Right forelimb (tissue), 1 donor: ENCODE results near the gene CLEC16A.

ENCODE experiments used
- DNase-seq: peaks from one replicate; pipeline ENCODE4 v3.0.0-alpha.2; 2018

The CLEC16A gene

DNA sequence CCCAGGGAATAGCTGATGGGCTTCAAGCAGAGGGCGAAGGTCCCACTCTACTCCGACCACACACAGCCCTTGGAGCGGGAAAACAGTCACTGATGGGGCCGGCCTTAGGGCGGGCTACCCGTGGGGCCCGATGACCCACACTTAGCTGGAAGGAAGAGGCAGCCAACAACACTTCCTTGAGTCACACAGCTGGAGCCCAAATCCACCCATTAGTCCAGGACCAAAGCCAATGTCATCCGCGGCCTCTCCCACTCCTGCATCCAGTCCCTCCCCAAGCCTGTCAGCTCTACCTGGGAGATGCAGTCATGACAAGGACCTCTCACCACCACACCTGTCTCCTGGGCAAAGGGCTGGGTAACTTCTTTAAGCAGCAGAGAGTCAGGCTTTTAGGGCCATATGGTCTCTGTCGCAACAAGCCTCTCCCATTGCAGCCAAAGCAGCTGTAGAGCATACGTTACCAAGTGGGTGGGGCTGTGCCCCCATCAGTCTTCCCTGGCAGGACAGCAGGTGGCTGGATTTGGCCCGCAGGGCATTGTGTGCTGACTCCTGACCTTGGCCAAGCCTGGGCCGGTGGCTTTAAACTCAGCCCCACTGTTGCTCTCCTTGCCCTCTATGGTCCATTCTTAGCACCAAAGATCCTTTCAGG lies 200.9 kb downstream of the CLEC16A start:
- no peak for DNase-seq

- DNase-seq = no peak
Measured at GRCh38 chr16:11145819-11146211, 201.5 kb downstream of the CLEC16A start.

DNA sequence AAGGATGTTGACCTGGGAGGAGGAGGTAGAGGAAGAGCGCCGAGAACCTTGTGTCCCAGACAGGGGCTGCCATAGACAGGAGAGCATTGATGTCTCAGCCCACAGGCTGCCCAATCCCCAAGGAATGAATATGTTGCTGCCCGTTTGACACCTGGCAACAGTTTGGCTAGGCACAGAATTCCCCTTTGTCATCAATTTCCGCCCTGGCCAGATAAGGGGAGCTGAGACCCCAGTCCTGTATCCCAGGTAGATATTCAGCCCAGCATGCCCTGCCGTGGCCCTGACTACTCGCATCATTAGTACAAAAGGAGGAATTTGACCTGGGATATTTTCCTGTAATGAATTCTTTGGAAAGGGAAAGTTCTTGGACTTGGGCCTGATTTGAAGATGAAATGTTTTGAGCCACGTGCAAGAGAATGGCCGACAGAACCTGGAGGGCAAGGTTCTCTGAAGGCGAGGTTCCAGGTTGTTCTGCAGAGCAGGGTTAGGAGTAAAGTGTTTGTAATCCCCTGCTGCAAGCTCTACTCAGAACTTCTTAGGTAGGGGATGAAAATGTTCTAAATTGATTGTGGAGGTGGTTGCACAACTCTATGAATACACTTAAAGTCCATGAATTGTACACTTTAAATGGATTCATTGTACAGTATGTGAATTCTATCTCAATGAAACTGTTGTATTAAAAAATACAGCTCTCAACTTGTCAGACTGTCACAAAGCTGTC lies 202.8 kb downstream of the CLEC16A start:
- no peak for DNase-seq

DNA sequence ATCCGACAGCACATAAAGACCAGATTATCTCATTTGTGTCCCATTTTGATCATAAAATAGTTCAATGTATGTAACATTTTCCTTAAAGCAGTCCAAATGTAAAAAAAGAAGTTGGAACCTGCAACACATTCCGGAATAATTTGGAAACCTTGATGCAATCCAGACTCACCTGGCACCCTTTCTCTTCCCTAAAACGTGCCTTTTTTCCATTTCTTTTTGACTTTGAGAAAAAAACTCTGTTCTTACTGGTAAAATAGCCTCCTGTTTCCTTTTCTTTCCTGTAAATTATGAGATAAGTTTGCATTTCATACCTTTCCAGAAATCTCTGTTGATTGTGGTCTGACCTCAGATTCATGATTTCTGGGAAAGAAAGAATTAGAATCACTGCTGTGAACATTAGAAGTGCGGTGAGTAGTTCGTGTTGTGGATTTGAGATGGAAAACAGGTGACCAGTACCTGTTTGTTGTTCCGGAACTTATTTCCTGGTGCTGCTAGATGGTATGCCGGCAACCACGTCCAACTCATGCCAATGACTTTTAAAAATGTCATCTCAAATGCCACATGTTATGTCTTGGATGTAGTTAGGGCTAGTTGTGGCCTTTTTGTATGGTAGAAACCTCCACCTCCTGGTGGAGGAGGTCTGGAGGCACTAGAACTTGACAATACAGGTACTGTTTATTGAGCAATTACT lies 203.5 kb downstream of the CLEC16A start:
- DNase-seq = no peak

DNA sequence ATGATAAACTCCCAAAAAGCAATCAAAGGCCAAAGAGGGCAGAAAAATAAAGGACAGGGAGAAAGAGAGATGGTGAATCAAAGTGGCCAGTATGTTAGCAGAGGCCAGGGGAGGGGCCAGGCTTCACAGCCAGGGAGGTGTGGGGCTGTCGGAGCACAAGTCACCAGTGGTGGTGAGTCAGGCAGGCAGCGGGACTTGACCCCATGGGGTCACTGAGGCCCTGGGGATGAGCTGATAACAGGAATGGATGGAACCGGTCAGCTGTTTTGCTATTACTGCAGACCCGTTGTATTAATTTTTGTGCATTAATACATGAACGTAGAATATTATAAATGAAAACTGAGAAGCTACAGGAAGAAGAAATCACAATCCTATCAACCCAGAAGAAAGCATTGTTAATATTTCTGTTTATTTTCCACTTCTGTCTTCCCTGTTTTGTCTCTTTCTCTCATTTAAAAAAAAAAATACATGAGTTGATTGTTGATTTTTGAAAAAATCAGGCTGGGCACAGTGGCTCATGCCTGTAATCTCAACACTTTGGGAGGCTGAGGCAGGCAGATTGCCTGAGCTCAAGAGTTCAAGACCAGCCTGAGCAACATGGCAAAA lies 204.8 kb downstream of the CLEC16A start:
- DNase-seq = no peak

DNA sequence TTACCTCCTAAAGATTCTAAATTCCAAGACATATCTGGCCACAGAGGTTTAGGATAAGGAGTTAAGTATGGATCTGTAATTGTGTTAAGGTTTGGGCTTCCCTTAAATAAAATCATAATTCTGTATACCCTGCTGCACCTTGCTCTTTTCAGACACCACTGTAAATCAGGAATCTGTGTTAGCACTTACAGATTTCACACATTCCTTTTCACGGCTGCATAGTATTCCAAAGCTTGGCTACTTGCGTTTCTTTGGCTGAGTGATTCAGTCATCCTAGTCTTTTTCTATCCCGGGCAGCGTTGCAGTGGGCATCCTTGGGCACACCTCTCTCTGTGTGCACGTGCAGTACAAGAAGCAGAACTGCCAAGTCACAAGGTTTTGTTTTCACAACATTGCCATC lies 205.8 kb downstream of the CLEC16A start:
- DNase-seq = no peak

DNA sequence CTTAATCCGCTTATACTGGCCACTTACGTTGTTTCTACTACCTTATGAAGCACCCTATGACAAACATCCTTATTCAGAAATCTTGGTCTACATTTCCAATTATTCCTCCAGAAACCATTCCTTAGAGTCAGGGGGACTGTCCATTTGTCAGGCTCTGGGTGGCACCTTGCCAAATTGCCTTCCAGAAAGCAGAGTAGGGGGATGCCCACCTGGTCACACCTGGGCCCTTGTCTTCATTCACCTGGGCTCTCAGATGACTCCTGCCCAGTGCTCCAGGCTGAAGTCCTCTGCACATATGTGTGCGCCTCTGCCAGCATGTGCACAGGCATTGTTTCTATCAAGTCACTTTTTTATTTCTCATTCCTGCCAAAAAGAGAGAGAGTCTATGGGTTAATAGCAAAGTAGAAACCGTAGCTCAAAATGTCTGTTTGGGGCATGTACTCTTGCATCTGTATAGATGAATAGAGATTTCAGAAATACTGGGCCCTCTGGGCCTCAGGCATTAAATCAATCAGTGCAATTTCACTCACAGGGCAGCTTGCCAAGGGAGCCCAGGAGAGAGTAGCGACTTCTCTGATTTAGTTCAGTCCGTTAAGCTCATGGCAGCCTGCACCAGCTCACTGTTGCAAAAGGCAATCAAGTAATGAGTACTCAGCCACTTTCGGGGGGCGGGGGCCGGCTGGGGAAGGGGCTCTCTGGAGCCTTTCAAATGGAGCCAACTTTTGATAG lies 207.0 kb downstream of the CLEC16A start:
- no peak for DNase-seq

DNA sequence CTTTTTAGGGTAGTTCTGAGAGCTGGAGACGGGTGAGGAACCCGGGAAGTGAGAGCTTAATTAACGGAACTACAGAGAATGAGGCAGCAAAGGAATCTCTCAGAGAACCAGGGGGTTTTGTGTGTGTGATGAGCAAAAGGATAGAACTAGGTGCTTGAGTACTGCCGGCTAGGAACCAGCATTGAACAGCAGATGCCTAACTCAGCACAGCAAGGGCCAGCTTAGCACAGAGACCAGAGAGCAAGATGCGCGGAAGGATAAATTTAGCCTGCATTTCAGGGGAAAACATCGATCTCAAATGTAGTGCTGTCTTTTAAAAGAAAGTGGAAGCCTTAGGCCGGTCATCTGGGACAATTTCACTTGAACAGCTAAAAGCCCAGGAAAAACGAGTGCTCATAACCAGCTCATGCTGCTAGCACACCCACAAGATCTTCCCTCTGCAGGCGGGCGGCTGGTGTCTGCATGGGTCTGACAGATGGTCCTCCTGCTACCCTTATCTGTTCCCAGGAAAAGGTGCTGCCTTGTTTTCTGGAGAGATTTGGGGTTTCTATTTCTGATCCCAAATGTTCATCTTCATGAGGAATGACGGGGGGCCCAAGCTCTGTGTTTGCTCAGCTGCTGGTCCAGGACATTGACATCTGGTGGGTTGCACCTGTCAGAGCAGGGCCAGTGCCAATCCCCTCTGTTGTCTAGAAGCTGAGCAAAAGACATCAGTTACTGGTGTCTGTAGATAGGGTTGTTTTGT lies 207.7 kb downstream of the CLEC16A start:
- no peak for DNase-seq

GRCh38 chr16:11152677-11153331 lies 208.4 kb downstream of the CLEC16A start:
- DNase-seq = no peak

- no peak for DNase-seq
Measured at GRCh38 chr16:11155284-11155806, 211.0 kb downstream of the CLEC16A start.

DNA sequence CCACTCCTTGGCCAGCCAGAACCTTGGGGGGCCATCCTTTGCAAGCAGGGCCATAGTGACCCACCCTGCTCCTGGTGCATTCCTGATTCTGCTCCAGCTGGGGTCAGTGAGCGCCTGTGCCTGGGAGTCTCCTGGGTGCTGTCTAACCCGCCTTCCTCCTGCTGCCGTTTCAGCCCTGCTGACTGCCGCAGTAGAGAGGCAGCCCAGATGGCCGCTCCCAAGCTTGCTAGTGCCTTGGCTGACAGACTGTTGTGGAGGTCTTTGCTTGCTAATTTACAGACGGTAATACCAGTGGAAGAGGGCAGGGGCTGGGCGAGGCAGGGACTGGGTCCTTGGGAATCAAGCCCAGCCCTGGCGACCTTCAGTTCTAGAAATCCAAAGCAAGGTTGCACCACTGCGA lies 212.0 kb downstream of the CLEC16A start:
- DNase-seq = no peak

- DNase-seq = no peak
Measured at GRCh38 chr16:11157143-11157542, 212.8 kb downstream of the CLEC16A start.

DNA sequence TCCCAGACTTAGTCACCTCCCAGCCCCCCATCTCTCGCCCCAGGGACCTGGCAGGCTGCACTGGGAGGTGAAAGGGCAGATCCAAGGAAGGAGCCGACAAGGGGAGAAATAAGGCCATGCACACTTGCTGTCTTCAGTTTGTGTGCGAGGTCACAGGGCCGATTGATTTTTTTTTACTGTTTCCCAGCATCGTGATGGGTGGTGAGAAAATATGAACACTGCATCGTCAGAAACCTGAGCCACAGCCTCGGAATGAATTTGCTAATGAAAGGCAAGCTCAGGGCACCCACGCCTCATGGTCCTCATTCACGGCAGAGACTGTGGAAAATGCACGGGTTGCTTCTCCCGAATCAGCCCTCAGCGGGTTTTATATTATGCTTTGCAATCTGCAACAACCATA lies 213.7 kb downstream of the CLEC16A start:
- DNase-seq = no peak

DNA sequence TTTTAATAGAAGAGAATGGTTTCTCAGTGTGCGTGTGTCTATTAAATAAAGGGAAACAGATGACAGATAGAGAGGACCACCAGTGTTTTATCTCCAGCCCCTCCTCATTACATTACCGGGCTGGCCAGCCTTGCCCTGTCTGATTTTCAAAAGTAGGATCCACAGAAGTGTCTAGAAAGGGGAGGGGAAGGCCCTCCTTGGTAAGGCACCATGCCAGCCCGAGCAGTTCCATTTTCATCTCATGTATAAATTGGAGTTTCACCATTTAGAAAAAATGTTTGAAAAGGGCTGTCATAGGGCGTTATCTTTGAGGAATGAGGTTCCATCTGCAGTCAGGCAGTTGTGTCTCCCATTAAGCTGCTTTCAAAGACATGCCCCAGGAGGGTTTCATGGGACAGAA lies 214.9 kb downstream of the CLEC16A start:
- DNase-seq = no peak

DNA sequence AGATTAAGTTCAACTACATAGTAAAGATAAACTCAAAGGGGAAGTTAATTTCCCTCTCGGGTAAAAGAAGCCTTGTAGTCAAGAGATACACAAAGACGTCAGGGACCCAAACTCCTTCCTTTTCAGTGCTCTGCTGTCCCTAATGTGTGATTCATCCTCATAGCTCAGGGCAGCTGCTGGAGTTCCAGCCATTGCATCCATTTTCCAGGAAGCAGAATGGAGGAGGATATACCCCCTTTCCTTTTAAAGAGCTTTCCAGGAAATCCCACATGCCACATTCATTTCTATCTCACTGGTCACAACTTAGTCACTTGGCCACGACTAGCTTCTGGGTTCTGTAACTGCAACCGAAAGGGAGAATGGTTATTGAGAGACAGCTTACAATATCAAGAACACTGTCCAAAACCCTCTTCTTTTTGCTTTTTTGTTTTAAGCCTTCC lies 216.3 kb downstream of the CLEC16A start:
- DNase-seq = no peak

DNA sequence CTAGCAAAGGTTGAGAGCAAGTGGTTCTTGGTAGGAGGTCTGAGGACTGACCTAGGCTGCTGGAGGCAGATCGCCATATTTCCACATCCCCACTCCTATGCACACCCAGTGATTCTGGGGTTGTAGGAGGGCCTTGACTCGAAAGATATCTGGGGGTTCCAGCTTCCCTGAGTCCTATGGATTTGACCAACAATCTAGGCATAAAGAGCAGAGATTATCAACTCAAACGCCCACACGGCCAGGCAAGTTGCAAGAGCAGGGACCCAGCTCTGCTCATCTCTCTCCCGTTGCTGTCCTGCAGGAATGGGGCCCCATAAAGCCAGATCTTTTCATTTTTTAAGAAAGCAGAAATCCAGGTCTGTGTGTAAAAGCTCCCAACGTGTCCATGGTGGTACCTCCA lies 217.1 kb downstream of the CLEC16A start:
- no peak for DNase-seq

DNA sequence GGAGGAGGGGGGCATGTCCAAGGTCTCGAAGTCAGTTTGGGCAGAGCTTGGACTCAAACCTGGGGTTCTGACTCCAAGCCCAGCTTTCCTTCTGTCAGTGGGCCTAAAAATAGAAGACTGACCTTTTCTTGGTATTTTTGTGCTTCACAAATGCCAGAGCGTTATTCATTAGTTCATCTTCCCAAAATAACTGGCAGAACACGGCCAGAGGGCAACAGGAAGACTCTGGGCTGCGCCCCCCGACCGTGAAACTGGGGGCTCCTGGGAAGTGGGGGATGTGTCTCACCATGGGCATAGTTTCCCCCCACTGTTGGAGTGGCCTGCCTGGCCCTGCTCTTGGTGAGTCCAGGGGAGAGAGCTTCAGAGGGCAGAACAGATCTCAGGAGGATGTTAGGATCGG lies 217.6 kb downstream of the CLEC16A start:
- no peak for DNase-seq

GRCh38 chr16:11162586-11163268 lies 218.4 kb downstream of the CLEC16A start:
- no peak for DNase-seq

GRCh38 chr16:11163761-11164261 lies 219.4 kb downstream of the CLEC16A start:
- DNase-seq = no peak

- DNase-seq = no peak
Measured at GRCh38 chr16:11164482-11165270, 220.3 kb downstream of the CLEC16A start.
